ENCODE data around the gene CD320.
"Not testable (repeated sequence)": the region's sequence is repeated elsewhere in the genome, so short reads cannot be mapped to it uniquely, and the experiment has no call there.

CD320 gene

GRCh38 chr19:8310342-8311055, 2.3 kb upstream of the CD320 start:
- no peak for DNase-seq (ENCODE audit: extremely low read depth in 1 of 2, low read depth in 1 of 2)

GRCh38 chr19:8308891-8309291, 733 bp upstream of the CD320 start:
- no peak for DNase-seq (ENCODE audit: extremely low read depth in 1 of 2, low read depth in 1 of 2)

- DNase-seq (ENCODE audit: extremely low read depth in 1 of 2, low read depth in 1 of 2) = no peak
Measured at GRCh38 chr19:8307400-8307964, 676 bp downstream of the CD320 start.

GRCh38 chr19:8306235-8307054, 1.7 kb downstream of the CD320 start:
- no peak for DNase-seq (ENCODE audit: extremely low read depth in 1 of 2, low read depth in 1 of 2)

DNA sequence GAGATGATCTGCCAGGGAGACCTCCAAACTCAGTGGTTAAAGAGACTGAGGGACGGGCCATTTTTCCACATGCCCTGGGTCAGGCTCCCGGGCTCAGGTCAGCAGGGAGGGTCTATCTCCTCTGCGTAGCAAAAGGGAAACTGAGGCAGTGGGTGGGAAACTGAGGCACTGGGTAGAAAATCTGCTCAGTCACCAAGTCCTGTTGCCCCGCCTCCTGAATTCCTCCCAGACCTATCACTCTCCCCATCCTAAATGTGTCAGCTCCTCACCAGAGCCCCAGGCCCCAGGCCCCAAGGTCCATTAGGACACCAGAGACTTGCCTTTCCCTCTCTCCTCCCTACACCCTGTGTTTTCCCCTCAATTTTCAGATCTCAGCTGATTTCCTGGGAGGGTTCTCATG, 2.4 kb downstream of the CD320 start:
- no peak for DNase-seq (ENCODE audit: extremely low read depth in 1 of 2, low read depth in 1 of 2)

GRCh38 chr19:8304841-8305621, 3.1 kb downstream of the CD320 start:
- no peak for DNase-seq (ENCODE audit: extremely low read depth in 1 of 2, low read depth in 1 of 2)

- no peak for DNase-seq (ENCODE audit: extremely low read depth in 1 of 2, low read depth in 1 of 2)
Measured at GRCh38 chr19:8302734-8303133, 5.4 kb downstream of the CD320 start.

DNA sequence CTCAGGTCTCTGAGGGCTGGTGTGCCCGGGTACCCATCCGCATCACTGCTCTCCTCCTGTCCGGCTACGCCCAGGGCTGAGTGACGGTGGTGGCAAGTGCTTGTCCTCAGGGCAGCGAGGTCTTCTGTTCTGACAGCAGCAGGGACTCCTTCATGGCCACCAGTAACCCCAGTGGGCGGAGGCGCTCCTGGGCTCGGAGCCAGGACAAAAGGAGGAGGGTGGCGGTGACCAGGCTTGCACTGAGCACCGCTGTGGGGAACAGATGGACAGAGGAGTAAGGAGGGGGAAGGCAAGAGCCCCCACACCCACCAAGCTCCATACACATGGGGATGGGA, 5.8 kb downstream of the CD320 start:
- no peak for DNase-seq (ENCODE audit: extremely low read depth in 1 of 2, low read depth in 1 of 2)

DNA sequence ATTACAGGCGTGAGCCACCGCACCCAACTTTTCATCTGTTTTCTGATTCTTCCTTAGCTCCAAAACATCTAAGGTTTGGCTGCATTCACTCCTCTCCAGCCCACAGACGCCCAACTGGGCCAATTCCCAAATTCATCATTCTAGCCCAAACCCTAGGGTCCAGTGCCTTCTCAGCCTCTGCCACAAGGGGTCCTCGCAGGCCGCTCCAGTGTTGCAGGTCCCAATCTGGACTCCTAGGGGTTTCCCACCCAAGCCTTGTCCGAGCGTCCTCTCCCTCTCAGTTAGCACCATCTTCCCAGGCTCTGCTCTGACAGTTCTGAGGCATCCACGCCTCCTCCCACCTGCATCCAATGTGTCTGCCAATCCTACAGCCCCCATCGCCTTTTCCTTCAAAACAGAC, 16.8 kb downstream of the CD320 start:
- not testable (repeated sequence) for DNase-seq (ENCODE audit: extremely low read depth in 1 of 2, low read depth in 1 of 2)

- DNase-seq (ENCODE audit: extremely low read depth in 1 of 2, low read depth in 1 of 2) = not testable (repeated sequence)
Measured at GRCh38 chr19:8276508-8276907, 31.6 kb downstream of the CD320 start.

DNA sequence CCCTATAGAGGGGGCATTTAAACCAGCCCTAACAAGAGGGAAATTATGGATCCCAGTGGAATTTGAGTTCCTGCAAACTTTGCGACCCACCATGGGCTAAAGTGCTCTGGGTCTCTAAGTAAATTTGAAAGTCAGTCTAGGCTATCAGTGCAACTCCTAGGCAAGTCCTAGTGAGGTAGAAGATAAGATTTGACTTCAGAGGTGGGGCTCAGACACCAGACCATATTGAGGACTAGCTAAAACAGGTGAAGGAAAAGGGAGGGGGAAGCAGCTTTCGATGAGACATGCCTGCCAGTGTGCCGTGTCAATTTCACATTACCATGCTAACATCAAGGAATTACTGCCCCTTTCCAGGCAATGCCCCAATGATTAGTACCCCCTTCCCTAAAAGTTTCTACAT, 38.4 kb downstream of the CD320 start:
- DNase-seq (ENCODE audit: extremely low read depth in 1 of 2, low read depth in 1 of 2) = no peak

GRCh38 chr19:8265872-8266271, 42.3 kb downstream of the CD320 start:
- no peak for DNase-seq (ENCODE audit: extremely low read depth in 1 of 2, low read depth in 1 of 2)

DNA sequence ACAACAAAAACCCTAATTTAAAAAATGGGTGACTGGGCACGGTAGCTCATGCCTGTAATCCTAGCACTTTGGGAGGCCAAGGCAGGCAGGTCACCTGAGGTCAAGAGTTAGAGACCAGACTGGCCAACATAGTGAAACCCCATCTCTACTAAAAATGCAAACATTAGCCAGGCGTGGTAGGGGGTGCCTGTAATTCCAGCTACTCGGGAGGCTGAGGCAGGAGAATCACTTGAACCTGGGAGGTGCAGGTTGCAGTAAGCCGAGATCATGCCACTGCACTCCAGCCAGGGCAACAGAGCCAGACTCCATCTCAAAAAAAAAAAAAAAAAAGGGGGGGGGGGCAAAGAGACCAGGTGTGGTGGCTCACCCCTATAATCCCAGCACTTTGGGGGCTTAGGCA, 43.9 kb downstream of the CD320 start:
- not testable (repeated sequence) for DNase-seq (ENCODE audit: extremely low read depth in 1 of 2, low read depth in 1 of 2)

GRCh38 chr19:8262431-8262830, 45.7 kb downstream of the CD320 start:
- DNase-seq (ENCODE audit: extremely low read depth in 1 of 2, low read depth in 1 of 2) = no peak

DNA sequence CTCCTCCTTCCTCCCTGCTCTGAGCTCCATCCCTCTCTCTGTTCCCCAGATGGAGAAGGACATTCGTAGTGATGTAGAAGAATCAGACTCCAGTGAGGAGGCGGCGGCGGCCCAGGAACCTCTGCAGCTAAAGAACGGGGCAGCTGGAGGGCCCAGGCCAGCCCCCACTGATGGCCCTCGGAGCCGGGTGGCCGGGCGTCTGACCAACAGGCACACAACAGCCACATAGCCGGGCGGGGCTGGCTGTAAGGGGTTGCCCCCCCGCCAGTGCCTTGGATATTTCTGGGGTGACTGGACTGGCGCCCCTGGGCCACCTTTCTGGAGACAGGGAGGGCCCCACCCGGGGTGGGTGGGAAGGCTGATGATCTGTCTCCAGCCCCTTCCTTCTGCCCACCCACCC, 46.3 kb downstream of the CD320 start:
- DNase-seq (ENCODE audit: extremely low read depth in 1 of 2, low read depth in 1 of 2) = no peak

DNA sequence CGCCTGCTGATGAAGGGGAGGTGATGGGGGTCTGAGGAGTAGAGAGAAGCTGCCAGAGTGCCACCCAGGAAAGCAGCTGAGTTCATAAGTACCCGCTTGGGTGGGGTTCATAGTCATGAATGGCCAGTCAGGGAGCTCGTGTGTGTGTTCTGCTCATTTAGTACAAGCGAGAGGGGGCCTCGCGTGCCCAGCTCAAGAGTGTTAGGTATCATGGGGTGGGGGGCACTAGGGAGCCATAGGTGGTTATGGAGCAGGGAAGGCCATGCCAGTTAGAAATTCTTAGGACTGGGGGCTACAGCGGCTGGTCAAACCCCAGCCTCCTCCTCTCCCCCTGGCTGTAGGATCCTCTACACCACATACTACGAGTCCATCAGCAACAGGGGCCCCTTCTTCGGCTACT, 46.8 kb downstream of the CD320 start:
- no peak for DNase-seq (ENCODE audit: extremely low read depth in 1 of 2, low read depth in 1 of 2)

- DNase-seq (ENCODE audit: extremely low read depth in 1 of 2, low read depth in 1 of 2) = no peak
Measured at GRCh38 chr19:8259922-8260247, 48.3 kb downstream of the CD320 start.

GRCh38 chr19:8259142-8259921, 48.8 kb downstream of the CD320 start:
- DNase-seq (ENCODE audit: extremely low read depth in 1 of 2, low read depth in 1 of 2) = no peak

- no peak for DNase-seq (ENCODE audit: extremely low read depth in 1 of 2, low read depth in 1 of 2)
Measured at GRCh38 chr19:8257052-8257443, 51.1 kb downstream of the CD320 start.

GRCh38 chr19:8256276-8257051, 51.7 kb downstream of the CD320 start:
- DNase-seq (ENCODE audit: extremely low read depth in 1 of 2, low read depth in 1 of 2) = no peak

All from activated CD8-positive, alpha-beta memory T cell treated with anti-CD3 and anti-CD28 coated beads for 1 hour (primary cell).